Fibroblast of the aortic adventitia (primary cell): ENCODE measurements around the gene PRDX6. TPM values are rescaled to one million over a fixed set of nuclear protein-coding genes. Genes with fewer than 3 reads are reported as not detected.
"Not testable (repeated sequence)": the region's sequence is repeated elsewhere in the genome, so short reads cannot be mapped to it uniquely, and the experiment has no call there.

Experiments
- DNase-seq: peaks from one replicate; pipeline ENCODE4 v3.0.0-alpha.2; 2010; ENCODE audit warnings: low read depth
- H3K4me3 ChIP-seq: 2 replicates; pipeline ENCODE4 v1.5.1; 2011; ENCODE audit warnings: low read depth, mild to moderate bottlenecking, control low read depth, low read length, moderate library complexity
- total RNA-seq: library from RNA; depleted of rRNA; stranded (reverse); fragments of >200 nt; gene quantifications from 2 replicates; pipeline ENCODE4 v1.2.3, GENCODE V29; 2012; ENCODE audit warnings: low replicate concordance
- TF ChIP-seq, protein P1 (sequence below): IDR thresholded peaks from 2 replicates; pipeline ENCODE4 v1.5.1; 2011; ENCODE audit warnings: mild to moderate bottlenecking, low read length, control low read depth, inconsistent platforms; ENCODE audit not compliant: insufficient read depth

The PRDX6 gene
- total RNA-seq, 1 donor, result 185 TPM

DNA sequence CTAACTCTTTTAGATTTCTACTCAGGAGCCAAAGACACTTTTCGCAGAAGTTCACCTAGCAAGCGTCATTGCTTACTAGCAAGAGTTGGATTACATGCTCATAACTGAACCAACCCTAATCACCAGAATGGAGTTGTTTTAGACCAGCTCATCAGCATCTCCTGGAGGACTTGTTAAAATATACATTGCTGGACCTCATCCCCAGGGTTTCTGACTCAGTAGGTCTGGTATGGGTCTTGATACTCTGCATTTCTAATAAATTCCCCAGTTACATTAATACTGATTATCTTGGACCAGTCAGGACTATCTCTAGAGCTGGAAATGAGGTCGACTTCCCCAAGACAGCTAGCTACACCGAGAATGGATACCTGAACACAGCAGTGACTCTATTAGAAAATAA lies 9.7 kb upstream of the PRDX6 start:
- TF ChIP-seq, protein P1, sequence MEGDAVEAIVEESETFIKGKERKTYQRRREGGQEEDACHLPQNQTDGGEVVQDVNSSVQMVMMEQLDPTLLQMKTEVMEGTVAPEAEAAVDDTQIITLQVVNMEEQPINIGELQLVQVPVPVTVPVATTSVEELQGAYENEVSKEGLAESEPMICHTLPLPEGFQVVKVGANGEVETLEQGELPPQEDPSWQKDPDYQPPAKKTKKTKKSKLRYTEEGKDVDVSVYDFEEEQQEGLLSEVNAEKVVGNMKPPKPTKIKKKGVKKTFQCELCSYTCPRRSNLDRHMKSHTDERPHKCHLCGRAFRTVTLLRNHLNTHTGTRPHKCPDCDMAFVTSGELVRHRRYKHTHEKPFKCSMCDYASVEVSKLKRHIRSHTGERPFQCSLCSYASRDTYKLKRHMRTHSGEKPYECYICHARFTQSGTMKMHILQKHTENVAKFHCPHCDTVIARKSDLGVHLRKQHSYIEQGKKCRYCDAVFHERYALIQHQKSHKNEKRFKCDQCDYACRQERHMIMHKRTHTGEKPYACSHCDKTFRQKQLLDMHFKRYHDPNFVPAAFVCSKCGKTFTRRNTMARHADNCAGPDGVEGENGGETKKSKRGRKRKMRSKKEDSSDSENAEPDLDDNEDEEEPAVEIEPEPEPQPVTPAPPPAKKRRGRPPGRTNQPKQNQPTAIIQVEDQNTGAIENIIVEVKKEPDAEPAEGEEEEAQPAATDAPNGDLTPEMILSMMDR, result no peak
- no peak overlapping the region for H3K4me3 ChIP-seq
- peak; percentile 14 for DNase-seq

- no peak for DNase-seq
- TF ChIP-seq, protein P1, result no peak
- no peak overlapping the region for H3K4me3 ChIP-seq
Measured at GRCh38 chr1:173469656-173470055, 7.5 kb upstream of the PRDX6 start.

- no peak overlapping the region for H3K4me3 ChIP-seq
- DNase-seq, result no peak
- TF ChIP-seq, protein P1, result no peak
Measured at GRCh38 chr1:173470608-173471007, 6.5 kb upstream of the PRDX6 start.

- H3K4me3 ChIP-seq, result peak overlapping the region; percentile 49
- TF ChIP-seq, protein P1, result no peak
- DNase-seq, result peak; percentile 70
Measured at GRCh38 chr1:173473599-173474011, 3.5 kb upstream of the PRDX6 start.

DNA sequence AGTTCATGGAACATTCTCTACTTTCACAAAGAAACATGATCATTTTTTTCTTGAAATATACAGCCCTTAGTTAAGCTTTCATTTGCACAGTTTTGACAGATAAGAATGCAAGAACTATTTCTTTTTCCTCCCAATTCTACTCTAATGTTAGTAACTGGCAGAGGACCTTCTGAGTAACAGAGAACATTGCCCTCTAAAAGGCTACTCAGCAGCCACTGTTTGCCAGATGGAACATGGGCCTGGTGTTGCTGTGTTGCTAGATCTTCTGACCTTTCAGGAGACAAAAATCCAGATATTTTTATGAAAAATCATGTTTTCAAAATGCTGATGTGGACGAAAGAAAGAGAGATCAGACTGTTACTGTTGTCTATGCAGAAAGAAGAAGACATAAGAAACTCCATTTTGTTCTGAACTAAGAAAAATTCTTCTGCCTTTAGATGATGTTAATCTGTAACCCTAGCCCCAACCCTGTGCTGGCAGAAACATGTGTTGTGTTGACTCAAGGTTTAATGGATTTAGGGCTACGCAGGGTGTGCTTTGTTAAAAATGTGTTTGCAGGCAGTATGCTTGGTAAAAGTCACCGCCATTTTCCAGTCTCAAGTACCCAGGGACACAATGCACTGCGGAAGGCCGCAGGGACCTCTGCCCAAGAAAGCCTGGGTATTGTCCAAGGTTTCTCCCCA lies 2.9 kb upstream of the PRDX6 start:
- DNase-seq, result peak; percentile 48
- peak overlapping the region; percentile 49 for H3K4me3 ChIP-seq
- TF ChIP-seq, protein P1, result no peak

- not testable (repeated sequence) for DNase-seq
- H3K4me3 ChIP-seq, result peak overlapping the region; percentile 85
Measured at GRCh38 chr1:173474780-173475421, 2.2 kb upstream of the PRDX6 start.

- H3K4me3 ChIP-seq, result peak overlapping the region; percentile 85
- TF ChIP-seq, protein P1, result no peak
- DNase-seq, result peak; percentile 75
Measured at GRCh38 chr1:173475564-173476196, 1.5 kb upstream of the PRDX6 start.
